OCI-LY1 (cell line): ENCODE data around the gene TNFRSF18.

Experiments used
- H2AFZ ChIP-seq: fragments of 200-600 bp; sonication (generic), shearing (Covaris generic); 2 replicates; pipeline ENCODE4 v1.6.0; 2014; ENCODE audit warnings: antibody characterized with exemption, mild to moderate bottlenecking, low read length
- H3F3A ChIP-seq: fragments of 200-600 bp; sonication (generic), shearing (Covaris generic); 2 replicates; pipeline ENCODE4 v1.6.0; 2014; ENCODE audit warnings: mild to moderate bottlenecking, antibody characterized with exemption, low read length, moderate library complexity; ENCODE audit not compliant: insufficient read depth
- H3K27ac ChIP-seq: fragments of 200-600 bp; sonication (generic); 2 replicates; pipeline ENCODE4 v1.5.1; 2014; ENCODE audit warnings: low read length, mixed run types, mild to moderate bottlenecking, low read depth; ENCODE audit not compliant: poor library complexity, severe bottlenecking
- H3K27me3 ChIP-seq: fragments of 200-600 bp; sonication (generic); 2 replicates; pipeline ENCODE4 v1.6.0; 2014; ENCODE audit warnings: antibody characterized with exemption, mild to moderate bottlenecking, low read length, moderate library complexity; ENCODE audit not compliant: insufficient read depth
- H3K36me3 ChIP-seq: fragments of 200-600 bp; sonication (generic); 2 replicates; pipeline ENCODE4 v1.6.1; 2014; ENCODE audit warnings: mild to moderate bottlenecking, antibody characterized with exemption, low read length, moderate library complexity, mixed read lengths; ENCODE audit not compliant: insufficient read depth
- H3K4me1 ChIP-seq: fragments of 200-600 bp; sonication (generic); 2 replicates; pipeline ENCODE4 v1.5.1; 2014; ENCODE audit warnings: mild to moderate bottlenecking, low read length, moderate library complexity; ENCODE audit not compliant: insufficient read depth, severe bottlenecking
- H3K4me2 ChIP-seq: fragments of 200-600 bp; sonication (generic), shearing (Covaris generic); 2 replicates; pipeline ENCODE4 v1.6.1; 2014; ENCODE audit warnings: low read length
- H3K4me3 ChIP-seq: fragments of 200-600 bp; sonication (generic); 2 replicates; pipeline ENCODE4 v1.5.1; 2014; ENCODE audit warnings: low read length, low read depth, mild to moderate bottlenecking, mixed read lengths; ENCODE audit not compliant: poor library complexity, severe bottlenecking
- H3K79me2 ChIP-seq: fragments of 200-600 bp; shearing (Covaris generic); 2 replicates; pipeline ENCODE4 v1.6.1; 2016; ENCODE audit warnings: mixed run types, low read length, mixed read lengths; ENCODE audit not compliant: insufficient read depth
- H3K9ac ChIP-seq: fragments of 200-600 bp; sonication (generic), shearing (Covaris generic); 2 replicates; pipeline ENCODE4 v1.6.1; 2014; ENCODE audit warnings: mild to moderate bottlenecking, low read length, mixed read lengths
- H3K9me2 ChIP-seq: fragments of 200-600 bp; sonication (generic), shearing (Covaris generic); 2 replicates; pipeline ENCODE4 v1.6.1; 2014; ENCODE audit warnings: low read depth, mild to moderate bottlenecking, low read length, mixed read lengths
- H3K9me3 ChIP-seq: fragments of 200-600 bp; shearing (Covaris generic); 2 replicates; pipeline ENCODE4 v1.6.1; 2014; ENCODE audit warnings: low read length, mixed read lengths
- H4K20me1 ChIP-seq: fragments of 200-600 bp; sonication (generic), shearing (Covaris generic); 2 replicates; pipeline ENCODE4 v1.6.0; 2016; ENCODE audit warnings: mild to moderate bottlenecking, low read length; ENCODE audit not compliant: insufficient read depth
- CTCF ChIP-seq: fragments of 200-600 bp; sonication (generic), shearing (Covaris generic); IDR thresholded peaks from 2 replicates; pipeline ENCODE4 v1.5.1; 2017; ENCODE audit warnings: mild to moderate bottlenecking, antibody characterized with exemption, low read length, moderate library complexity, mixed read lengths
- EZH2 ChIP-seq: fragments of 200-600 bp; sonication (generic), shearing (Covaris generic); IDR thresholded peaks from 2 replicates; pipeline ENCODE4 v1.8.0; 2017; ENCODE audit warnings: borderline replicate concordance, mixed run types, mild to moderate bottlenecking, antibody characterized with exemption, low read length, moderate library complexity, mixed read lengths

TNFRSF18 gene

DNA sequence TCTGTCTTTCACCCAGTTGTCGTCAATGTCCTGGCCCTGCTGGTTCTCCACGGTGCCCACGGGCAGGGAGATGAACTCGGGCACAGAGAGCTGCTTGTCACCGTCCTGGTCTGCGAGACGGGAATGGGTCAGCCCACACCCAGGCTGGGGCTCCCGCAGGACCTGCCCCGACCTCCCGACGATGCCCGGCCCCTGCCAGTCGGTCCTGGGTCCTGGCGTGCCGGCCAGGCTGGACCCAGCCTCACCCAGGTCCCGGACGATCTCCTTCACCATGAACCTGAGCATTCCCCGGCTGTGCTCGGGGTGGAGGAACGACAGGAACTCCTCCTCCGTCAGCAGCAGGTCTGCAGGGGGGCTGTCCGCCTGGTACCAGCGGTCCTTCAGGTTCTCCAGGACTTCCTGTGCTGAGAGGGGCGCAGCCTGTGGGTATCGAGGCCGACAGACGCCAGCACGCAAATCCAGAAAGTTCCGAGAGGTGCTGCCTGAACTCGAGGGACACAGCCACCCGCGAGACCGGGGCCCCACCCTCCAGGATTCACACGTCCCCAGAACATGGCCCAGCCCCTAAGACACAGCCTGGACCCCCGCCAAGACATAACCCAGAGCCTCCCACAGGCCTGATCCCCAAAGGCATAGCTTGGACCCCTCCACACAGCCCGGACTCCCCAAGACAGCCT lies 12.3 kb upstream of the TNFRSF18 start:
- H3K36me3 ChIP-seq: peaks cover 76% of the 10 kb centered on the region
- no peak overlapping the region for H3K9ac ChIP-seq
- TF ChIP-seq EZH2 (no peak), CTCF (no peak)
- H3K4me3 ChIP-seq: no peak overlapping the region
- no peaks in the 10 kb centered on the region for H3F3A ChIP-seq
- no peaks in the 10 kb centered on the region for H3K9me3 ChIP-seq
- H3K27me3 ChIP-seq: no peaks in the 10 kb centered on the region
- H3K27ac ChIP-seq: no peak overlapping the region
- H2AFZ ChIP-seq: no peak overlapping the region
- H3K79me2 ChIP-seq: no peaks in the 10 kb centered on the region
- H3K9me2 ChIP-seq: no peaks in the 10 kb centered on the region
- no peaks in the 10 kb centered on the region for H4K20me1 ChIP-seq
- H3K4me1 ChIP-seq: peaks cover 9% of the 10 kb centered on the region
- no peak overlapping the region for H3K4me2 ChIP-seq

DNA sequence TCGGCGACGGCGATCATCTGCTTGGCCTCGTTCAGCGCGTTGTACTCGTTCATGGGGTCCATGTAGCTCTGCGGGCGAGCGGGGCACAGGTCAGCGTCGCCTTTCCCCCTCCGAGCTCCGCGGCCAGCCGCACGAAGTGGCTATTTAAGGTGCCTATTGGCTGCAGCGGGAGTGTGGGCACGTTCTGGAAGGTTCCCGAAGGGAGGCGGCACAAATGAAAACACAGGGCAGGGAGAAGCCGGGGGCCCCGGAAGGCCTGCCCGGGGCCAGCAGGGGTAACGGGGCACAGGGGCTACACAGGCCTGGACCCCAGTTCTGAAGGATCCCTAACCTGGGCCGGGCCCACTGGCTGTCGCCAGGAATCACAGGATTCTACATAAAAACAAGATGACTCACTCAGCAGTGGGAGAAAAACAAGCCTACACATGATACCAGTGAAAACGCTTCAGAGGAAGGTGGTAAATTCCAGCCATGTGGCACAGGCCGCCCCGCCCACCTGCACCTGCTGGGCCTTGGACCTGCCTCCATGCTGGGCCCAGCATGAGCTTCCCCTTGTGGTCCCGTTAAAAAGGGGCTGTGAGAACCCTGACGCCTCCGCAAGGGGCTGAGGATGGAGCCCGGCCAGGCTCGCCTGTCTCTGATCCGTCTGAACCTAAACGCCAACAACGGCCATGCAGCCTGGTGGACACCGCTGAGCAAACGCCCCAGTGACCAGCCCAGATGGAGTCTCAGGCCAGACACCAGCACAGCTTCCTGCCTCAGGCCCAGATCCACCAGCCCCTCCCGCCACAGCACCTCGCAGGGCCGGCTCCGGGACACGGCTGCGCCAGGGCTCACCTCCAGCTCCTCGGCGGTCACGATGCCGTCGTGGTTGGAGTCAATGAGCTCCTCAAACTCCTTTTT lies 11.5 kb upstream of the TNFRSF18 start:
- H3K4me1 ChIP-seq: peaks cover 9% of the 10 kb centered on the region
- no peak overlapping the region for H3K4me2 ChIP-seq
- no peaks in the 10 kb centered on the region for H3F3A ChIP-seq
- no peaks in the 10 kb centered on the region for H4K20me1 ChIP-seq
- H3K27ac ChIP-seq: no peak overlapping the region
- H3K36me3 ChIP-seq: peaks cover 70% of the 10 kb centered on the region
- H3K9me3 ChIP-seq: no peaks in the 10 kb centered on the region
- H3K9ac ChIP-seq: no peak overlapping the region
- H2AFZ ChIP-seq: no peak overlapping the region
- no peaks in the 10 kb centered on the region for H3K9me2 ChIP-seq
- TF ChIP-seq EZH2 (no peak), CTCF (no peak)
- 0 out of 2 replicates have a peak, but pooled peaks cover 7% of the 10 kb centered on the region for H3K27me3 ChIP-seq
- H3K4me3 ChIP-seq: no peak overlapping the region
- H3K79me2 ChIP-seq: no peaks in the 10 kb centered on the region

DNA sequence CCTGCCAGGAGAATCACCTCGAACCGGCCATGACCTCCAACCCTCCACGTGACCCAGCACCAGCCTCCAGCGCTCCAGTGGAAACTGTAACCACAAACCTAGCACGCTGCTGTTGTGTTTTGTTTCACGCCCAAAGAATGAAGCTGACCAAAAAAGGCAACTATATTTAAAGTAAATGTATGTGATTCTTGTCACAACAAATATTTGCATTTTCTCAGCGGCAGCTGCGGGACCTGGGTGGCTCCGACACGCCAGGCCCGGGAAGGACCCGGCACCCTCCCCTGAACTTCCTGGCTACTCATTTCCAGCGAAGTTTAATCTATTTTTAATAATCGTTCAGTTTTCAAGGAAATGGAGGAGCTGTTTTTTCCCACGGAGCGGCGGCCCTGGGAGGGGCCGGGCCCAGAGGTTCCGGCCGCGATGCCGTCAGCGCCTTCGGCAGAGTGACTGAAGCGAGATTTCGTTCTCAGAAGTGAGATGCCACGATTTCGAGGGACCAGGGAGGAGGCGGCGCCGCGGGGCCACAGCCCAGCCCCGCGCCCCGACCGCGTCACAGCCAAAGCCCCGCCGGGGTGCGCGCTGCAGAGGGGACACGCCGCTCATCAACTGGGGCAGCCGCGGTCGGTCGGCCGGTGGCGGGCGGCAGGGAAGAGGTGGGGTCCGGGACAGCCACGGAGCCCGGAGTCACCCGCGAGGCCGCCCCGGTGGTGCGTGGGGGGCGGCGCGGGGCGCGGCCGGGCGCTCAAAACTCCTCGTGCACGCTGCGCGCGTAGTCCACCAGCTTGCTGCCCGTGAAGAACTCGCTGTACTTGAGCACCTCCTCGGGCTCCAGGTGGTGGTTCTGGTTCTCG lies 10.6 kb upstream of the TNFRSF18 start:
- Histone ChIP-seq H3F3A (no peaks in the 10 kb centered on the region), H4K20me1 (no peaks in the 10 kb centered on the region), H3K36me3 (peaks cover 61% of the 10 kb centered on the region), H3K27ac (no peak overlapping the region), H3K9me2 (no peaks in the 10 kb centered on the region), H3K27me3 (0 out of 2 replicates have a peak, but pooled peaks cover 8% of the 10 kb centered on the region), H3K9ac (no peak overlapping the region), H3K4me2 (no peak overlapping the region), H3K9me3 (no peaks in the 10 kb centered on the region), H3K79me2 (no peaks in the 10 kb centered on the region), H3K4me1 (peaks cover 9% of the 10 kb centered on the region), H3K4me3 (no peak overlapping the region), H2AFZ (no peak overlapping the region)
- TF ChIP-seq CTCF (no peak), EZH2 (no peak)
